HG03108 (cell line): ENCODE results near the gene MTFMT.
"Not testable (repeated sequence)": the region's sequence is repeated elsewhere in the genome, so short reads cannot be mapped to it uniquely, and the experiment has no call there.

Experiments used
- ATAC-seq: cut with Tn5 transposase; IDR thresholded peaks from one replicate; pipeline ENCODE4 v1.9.1; 2021; ENCODE audit warnings: moderate library complexity; ENCODE audit not compliant: unreplicated experiment

MTFMT gene

DNA sequence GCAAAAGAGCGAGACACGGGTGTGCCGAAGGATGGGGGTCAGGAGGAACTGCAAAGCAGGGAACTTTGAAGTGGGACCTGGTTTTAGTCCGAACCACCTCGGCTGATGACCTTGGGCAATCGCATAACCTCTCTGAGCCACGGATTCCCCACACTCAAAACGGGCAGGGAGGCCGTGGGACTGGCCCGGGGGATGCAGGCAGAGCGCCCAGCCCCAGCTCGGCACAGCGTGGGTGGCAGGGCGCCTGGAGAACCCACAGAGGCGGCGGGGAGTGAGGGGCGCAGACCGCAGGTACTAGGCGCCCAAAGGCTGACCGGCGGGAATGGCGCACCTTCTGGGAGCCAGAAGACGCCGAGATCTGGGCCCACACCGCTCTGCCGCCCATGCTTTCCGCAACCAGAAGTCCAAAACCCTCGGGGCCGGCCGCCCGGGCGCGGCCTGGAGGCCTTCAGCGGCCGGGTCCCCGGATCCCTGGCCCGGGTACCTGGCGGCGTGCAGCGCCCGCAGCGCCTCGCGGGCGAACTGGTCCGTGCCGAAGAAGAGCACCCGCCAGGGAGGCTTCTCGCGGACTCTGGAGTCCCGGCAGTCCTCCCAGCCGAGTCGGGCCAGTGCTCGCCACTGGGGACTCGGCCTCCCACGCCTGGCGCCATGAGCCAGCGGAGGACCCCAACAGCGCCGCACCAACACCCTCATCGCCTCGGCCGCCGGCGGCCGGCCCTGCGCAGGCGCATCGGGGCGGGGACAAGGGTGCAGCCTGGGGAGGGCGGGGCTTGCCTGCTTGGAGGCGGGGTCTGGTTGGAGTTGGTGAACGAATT lies at the start of gene MTFMT:
MTFMT (minus strand) TSS at position 719 of the 815 bp plus-strand sequence; CDS start at position 693, 26 bp downstream.
- peak; percentile 65 for ATAC-seq

- ATAC-seq, result no peak
Measured at GRCh38 chr15:65077981-65078352, 48.5 kb upstream of the MTFMT start.

DNA sequence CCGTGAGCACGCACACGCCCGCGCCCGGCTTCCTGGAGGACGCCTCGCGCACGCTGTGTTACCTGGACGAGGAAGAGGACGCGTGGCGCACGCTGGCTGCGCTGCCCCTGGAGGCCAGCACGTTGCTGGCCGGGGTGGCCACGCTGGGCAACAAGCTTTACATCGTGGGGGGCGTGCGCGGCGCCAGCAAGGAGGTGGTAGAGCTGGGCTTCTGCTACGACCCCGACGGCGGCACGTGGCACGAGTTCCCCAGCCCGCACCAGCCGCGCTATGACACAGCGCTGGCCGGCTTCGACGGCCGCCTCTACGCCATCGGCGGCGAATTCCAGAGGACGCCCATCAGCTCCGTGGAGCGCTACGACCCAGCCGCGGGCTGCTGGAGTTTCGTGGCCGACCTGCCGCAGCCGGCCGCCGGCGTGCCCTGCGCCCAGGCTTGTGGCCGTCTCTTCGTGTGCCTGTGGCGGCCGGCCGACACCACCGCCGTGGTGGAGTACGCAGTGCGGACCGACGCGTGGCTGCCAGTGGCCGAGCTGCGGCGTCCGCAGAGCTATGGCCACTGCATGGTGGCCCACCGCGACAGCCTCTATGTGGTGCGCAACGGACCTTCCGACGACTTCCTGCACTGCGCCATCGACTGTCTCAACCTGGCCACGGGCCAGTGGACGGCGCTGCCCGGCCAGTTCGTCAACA lies 48.0 kb upstream of the MTFMT start:
- no peak for ATAC-seq

- ATAC-seq, result no peak
Measured at GRCh38 chr15:65076486-65077290, 47.2 kb upstream of the MTFMT start, which contains the start of gene KBTBD13. KBTBD13 (plus strand) TSS chr15:65076746; CDS start chr15:65076816, 70 bp downstream.

DNA sequence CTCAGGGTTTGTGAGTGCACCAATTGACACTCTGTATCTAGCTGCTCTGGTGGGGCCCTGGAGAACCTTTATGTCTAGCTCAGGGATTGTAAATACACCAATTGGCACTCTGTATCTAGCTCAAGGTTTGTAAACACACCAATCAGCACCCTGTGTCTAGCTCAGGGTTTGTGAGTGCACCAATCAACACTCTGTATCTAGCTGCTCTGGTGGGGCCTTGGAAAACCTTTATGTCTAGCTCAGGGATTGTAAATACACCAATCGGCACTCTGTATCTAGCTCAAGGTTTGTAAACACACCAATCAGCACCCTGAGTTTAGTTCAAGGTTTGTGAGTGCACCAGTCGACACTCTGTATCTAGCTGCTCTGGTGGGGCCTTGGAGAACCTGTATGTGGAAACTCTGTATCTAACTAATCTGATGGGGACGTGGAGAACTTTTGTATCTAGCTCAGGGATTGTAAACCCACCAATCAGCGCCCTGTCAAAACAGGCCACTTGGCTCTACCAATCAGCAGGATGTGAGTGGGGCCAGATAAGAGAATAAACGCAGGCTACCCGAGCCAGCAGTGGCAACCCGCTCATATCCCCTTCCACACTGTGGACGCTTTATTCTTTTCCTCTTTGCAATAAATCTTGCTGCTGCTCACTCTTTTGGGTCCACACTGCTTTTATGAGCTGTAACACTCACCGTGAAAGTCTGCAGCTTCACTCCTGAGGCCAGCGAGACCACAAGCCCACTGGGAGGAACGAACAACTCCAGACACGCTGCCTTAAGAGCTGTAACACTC lies 46.4 kb upstream of the MTFMT start:
- ATAC-seq, result not testable (repeated sequence)

DNA sequence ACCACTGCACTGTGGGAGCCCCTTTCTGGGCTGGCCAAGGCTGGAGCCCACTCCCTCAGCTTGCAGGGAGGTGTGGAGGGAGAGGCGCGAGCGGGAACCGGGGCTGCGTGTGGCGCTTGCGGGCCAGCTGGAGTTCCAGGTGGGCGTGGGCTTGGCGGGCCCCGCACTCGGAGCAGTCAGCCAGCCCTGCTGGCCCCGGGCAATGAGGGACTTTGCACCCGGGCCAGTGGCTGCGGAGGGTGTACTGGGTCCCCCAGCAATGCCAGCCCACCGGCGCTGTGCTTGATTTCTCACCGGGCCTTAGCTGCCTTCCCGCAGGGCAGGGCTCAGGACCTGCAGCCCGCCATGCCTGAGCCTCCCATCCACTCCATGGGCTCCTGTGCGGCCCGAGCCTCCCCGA lies 45.5 kb upstream of the MTFMT start:
- ATAC-seq, result not testable (repeated sequence)

DNA sequence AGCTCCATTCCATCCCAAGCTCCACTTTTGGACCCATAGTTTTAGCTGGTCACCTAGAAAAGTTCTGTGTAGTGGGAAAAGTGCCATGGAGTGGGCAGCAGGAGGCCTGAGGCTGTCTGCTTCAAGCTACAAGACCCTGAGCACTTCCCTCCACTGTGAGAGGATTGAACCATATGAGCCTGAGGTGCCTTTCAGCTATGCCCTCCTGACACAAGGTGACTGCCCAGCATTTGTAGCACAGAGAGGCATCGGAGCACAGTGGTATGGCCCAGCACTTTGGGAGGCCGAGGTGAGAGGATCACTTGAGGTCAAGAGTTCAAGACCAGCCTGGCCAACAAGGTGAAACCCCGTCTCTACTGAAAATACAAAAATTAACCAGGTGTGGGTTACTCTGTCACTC lies 43.2 kb upstream of the MTFMT start:
- no peak for ATAC-seq

DNA sequence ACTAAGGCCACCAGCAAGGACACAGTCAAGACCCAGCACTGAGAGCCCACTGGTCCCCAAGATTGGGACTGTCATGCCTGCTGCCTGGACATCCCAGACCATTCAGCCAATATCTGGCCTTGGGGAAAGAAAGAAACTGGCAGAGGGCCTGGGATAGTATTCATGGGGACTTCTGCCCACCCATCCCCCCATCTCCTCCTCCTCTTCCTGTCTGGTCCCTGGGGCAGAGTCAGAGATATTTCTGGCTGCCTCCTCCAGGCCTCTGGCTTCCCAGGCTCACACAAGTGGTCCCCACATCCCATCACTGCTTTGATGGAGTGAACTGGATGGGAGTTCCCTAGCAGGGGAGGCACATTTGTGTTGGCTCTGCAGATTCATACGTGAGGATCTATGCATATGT lies 42.6 kb upstream of the MTFMT start:
- no peak for ATAC-seq

GRCh38 chr15:65071381-65071811 lies 42.0 kb upstream of the MTFMT start:
- ATAC-seq, result no peak

- ATAC-seq, result no peak
Measured at GRCh38 chr15:65069779-65070546, 40.5 kb upstream of the MTFMT start.

- no peak for ATAC-seq
Measured at GRCh38 chr15:65069179-65069578, 39.7 kb upstream of the MTFMT start.

- no peak for ATAC-seq
Measured at GRCh38 chr15:65068403-65068788, 39.0 kb upstream of the MTFMT start.

- ATAC-seq, result no peak
Measured at GRCh38 chr15:65067645-65068402, 38.4 kb upstream of the MTFMT start, which contains the start of gene RASL12. RASL12 (minus strand) TSS chr15:65067991; CDS start chr15:65067835, 156 bp downstream.

DNA sequence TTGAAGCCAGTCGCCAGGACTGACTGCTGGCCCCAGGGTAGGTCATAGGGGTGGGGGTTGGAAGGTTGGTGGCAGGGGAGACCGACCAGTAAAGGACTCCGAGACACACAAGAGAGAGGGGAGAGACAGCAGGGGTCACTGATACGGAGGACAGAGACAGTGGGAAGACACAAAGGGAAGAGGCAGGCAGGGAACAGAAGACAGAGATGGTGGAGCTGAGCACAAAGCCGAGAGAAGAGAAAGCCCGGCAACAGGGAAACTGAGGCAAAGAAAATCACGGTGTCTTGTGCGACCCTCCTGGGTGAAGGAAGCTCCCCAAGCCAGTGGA lies 37.8 kb upstream of the MTFMT start:
- ATAC-seq, result no peak

DNA sequence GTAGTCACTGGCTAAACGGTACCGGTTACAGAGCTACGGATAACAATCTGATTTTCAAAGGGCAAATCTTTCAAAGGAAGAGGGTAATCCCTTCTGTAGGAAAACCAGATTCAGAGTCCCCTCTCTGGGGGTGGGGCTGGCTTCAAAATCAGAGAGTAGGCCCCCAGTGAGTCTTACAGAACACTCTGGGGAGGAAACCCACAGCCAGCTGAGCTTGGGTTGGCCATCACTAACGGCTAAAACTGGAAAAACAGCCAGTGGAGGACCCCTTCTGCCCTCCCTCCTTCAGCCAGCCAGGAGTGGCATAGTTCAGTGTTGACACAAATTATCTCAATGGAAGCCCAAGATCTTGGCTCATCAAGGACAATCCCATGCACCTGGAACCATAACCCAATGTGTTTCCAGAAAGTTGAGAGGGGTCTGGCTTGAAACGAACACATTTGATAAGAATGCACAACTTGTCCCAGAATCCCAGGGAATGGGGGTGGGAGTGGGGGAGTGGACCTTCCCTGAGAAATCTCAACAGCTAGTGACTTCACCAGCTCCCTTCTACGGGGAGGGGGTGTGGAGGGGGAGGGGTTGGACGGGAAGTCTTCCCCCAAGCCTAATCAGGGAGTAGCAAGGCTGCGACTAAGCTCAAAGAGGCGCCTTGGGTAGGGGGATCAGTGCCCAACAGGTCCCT lies 37.3 kb upstream of the MTFMT start:
- ATAC-seq, result no peak

DNA sequence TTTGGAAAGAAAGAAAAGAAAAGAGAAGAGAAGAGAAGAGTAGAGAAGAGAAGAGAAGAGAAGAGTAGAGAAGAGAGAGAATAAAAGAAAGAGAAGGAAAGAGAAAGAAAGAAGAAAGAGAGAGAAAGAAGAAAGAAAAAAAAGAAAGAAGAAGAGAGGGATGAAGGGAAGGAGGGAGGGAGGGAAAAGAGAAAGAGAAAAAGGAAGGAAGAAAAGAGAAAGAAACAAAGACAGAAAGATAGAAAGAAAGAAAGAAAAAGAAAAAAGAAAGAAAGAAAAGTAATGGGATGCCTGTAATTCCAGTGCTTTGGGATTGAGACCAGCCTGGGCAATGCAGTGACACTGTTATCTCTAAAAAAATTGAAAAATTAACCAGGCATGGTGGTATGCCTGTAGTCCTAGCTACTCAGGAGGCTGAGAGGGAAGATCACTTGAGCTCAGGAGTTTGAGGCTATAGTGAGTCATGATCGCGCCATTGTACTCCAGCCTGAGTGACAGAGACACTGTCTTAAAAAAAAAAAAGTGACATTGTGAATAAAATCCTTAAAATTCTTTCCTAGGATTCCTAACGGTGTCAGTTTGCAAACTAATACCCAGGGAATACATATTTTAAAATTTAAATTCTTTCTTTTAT lies 36.7 kb upstream of the MTFMT start:
- no peak for ATAC-seq

- no peak for ATAC-seq
Measured at GRCh38 chr15:65062726-65063125, 33.3 kb upstream of the MTFMT start.

GRCh38 chr15:65062061-65062460 lies 32.6 kb upstream of the MTFMT start:
- ATAC-seq, result no peak
